GM19452 (cell line): ENCODE data around the gene AHDC1.
"Not testable (repeated sequence)": the region's sequence is repeated elsewhere in the genome, so short reads cannot be mapped to it uniquely, and the experiment has no call there.

Experiments
- ATAC-seq: cut with Tn5 transposase; IDR thresholded peaks from one replicate; pipeline ENCODE4 v1.9.1; 2021; ENCODE audit not compliant: unreplicated experiment

The AHDC1 gene

GRCh38 chr1:27553823-27554222 lies 50.1 kb downstream of the AHDC1 start:
- ATAC-seq, result not testable (repeated sequence)

DNA sequence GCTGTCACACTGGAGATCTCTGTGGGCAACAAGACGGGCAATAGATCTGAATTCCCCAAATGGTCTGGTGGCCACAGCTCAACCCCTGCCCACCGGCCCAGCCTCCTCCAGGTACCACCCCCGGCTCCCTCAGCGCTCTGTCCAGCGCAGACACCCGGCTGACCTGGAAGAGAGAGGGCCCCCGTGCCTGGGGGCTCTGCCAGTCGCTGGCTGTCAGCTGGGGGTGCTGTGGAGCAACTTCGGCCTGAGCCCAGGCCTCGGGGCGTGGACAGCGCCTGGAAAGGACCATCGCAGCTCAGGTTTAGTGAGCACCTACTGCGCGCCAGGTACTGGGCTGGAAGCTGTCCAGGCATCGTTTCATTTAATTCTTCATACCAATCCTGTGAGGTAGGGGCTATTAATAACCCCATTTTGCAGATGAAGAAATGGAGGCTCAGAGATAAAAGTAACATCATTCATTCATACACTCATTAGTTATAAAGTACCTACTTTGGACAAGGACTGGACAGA lies 51.0 kb downstream of the AHDC1 start:
- ATAC-seq, result no peak

- no peak for ATAC-seq
Measured at GRCh38 chr1:27551953-27552312, 52.0 kb downstream of the AHDC1 start.

DNA sequence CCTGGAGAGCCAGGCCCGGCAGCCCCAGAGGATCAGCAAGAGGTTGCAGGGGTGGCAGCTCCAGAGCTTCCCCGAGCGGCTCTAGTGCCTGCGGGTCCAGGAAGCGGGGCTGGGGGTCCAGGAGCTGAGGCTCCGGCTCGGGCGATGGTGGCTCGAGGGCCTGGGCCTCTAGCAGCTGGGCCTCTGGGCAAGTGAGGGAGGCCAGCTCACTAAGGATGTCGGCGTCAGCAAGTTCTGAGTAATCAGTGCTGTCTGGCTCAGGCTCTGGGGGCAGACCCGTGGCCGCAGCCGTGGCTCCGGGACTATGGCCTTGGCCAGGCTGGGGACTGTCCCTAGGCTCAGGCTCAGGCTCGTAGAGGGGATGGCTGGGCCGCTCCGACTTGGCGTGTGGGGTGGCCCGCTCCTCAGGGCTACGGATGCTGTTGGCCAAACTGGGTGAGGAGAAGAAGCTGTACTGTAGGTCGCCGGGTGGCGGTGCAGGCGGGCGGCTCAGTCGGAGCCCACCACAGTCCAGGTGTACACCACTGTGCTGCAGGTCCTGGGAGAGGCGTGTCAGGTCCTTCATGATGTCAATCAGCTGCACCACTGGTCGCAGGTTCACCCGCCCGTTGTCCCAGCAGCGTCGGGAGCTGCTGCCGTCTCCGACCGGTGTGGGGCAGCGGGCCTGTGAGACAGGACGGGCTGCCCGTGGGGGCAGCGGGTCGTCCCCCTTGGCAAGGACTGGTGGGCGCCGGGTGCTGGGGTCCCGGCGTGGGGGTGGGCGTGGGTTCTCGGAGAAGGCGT lies 52.6 kb downstream of the AHDC1 start:
- ATAC-seq, result no peak

DNA sequence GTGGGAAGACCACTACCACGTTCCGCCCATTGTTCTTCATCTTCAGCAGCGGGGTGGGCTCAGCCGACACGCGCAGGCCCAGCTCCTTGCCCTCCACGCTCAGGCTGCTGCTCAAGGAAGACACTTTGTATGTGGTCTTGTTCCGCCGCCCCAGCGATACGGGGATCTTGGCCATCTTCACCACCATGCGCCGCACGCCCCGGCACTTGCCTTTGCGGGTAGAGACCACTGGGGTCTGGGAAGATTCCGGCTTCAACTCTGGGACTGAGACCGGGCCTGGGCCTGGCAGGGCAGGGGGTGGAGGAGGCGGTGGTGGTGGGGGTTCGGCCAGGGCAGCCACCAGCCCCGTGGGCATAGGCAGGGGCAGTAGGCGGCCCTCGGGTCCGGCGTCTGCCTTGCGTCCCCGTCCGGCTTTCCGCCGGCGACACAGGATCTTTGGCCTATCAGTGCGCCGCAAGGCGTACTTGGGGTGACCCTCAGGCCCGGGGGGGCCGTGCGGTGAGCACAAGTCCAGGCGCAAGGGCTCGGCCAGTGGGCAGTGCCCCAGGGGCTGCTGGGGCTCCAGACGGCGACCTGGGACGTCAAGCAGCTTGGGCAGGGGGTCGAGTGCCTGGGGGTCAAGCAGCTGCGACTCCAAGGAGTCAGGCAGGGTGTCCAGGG lies 53.3 kb downstream of the AHDC1 start:
- no peak for ATAC-seq

DNA sequence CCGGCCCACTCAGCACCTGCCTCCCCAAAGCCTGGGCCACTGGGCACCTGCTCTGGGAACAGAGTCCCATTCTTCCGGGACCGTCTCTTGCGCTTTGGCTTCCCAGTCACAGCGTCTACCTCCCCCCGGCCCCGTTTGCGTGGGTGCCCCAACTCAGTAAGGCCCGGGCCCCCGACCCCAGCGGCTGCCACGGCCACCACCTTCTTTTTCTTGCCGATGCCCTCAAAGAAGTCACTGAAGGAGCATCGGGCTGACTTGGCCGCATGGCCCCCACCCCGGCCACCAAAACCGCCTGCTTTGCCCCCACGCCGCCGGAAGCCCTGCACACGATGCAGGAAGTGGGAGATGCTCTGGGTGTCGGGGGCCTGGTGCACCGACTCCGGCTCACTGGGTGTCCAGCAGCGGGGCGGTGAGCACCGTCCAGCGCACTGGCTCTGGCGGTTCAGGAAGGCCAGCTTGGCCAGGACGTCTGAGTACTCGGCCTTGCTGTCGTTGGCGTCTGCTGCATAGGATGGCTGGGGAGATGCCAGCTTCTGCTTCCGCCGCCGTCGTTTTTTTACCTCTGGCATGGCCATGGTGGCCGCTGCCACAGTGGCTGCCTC lies 54.0 kb downstream of the AHDC1 start:
- ATAC-seq, result no peak

GRCh38 chr1:27548858-27549719 lies 54.9 kb downstream of the AHDC1 start:
- no peak for ATAC-seq

GRCh38 chr1:27548136-27548853 lies 55.6 kb downstream of the AHDC1 start:
- ATAC-seq, result no peak

DNA sequence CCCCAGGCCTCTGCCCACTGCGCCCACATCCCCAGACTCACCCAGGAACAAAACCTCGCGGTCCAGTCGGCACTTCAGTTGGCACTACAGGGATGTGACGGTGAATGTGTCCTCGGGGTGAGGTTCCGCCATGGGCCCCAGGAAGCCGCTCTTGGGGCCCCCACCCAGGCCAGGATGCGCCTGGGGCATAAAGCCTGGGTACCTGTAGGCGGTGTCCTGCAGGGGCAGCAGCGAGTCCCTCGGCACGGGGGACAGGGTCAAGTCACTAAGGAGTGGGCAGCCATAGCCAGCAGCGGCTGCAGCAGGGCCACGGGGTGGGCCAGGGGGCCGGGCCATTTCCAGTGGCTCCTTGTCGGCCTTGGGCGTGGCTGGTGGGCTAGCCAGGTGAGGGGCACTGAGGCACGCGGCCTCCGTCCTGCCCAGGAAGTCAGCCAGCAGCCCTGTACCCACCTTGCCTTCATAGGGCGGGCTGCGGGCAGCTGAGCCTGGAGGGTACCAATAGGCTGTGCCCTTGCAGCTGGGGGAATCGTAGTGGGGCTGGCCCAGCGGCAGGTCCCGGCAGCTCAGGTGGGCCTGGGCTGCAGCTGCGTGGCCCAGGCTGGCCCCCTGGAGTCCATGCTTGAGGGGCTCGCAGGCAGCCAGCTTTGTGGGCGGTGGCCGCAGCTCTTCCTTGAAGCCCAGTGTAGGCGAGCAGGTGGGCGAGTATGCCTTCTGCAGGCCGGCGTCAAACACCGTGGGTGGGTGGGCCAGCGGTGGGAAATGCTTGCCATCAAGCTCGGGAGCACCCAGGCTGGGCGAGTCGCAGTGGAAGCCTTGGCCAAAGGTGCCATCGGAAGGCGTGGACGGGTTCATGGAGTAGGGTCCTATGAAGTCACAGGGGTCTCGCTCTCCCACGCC lies 56.5 kb downstream of the AHDC1 start:
- ATAC-seq, result no peak

- ATAC-seq, result no peak
Measured at GRCh38 chr1:27545876-27546275, 58.1 kb downstream of the AHDC1 start.

DNA sequence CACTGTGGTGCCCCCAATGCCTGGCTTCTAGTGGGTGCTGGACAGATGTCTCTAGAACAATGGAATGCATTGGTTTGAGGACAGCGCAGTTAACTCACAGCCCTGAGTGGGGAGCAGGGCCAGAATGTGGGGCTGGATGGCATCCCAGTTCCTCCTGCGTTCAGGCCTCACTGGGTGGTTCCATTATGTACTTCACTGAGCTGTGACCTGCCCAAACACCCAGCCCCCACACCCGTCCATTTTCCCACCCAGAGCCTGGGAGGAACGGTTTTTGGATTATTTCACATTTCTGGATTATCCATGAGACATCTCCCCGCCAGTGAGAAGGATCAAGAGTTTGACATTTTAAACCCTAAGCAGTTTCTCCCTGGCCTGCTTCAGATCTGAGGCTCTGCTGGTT lies 58.7 kb downstream of the AHDC1 start:
- no peak for ATAC-seq

GRCh38 chr1:27544834-27545233 lies 59.1 kb downstream of the AHDC1 start:
- ATAC-seq, result no peak

GRCh38 chr1:27543284-27543683 lies 60.7 kb downstream of the AHDC1 start:
- no peak for ATAC-seq

DNA sequence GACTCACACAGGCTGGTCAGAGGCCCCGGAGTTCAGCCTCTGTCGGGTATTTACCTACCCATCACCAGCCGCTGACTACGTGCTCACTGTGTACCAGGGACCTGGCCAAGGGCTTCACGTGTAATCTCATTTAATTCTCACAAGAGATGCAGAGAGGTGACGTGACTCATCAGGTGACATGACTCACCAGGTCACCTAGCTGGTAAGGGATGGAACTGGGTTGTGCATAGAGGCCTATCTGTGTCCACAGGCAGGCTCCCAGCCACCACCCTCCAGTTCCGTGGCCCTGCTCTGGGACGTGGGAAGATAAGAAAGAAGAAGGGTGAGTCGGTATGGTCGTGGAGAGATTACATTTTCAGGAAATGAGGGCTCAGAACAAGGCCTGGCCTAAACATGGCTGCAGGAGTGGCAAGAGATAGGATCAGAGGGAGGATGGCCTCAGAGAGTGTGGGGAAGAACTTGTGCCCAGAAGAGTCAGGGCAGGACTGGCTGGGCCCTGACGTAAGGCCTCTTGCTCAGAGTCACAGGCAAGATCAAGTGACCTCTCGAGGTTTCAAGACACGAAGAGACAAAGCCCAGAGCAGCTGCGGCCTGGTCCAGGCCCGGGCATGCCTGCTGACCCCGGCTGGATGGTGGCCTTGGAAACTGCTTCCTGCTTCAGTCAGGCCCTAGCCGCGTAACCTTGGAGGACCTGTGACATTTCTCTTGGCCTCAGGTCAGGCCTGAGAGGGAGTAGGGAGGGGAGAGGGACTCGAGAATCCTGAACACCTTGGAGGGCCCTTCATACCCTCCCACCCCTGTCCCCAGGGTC lies 61.3 kb downstream of the AHDC1 start:
- ATAC-seq, result no peak

DNA sequence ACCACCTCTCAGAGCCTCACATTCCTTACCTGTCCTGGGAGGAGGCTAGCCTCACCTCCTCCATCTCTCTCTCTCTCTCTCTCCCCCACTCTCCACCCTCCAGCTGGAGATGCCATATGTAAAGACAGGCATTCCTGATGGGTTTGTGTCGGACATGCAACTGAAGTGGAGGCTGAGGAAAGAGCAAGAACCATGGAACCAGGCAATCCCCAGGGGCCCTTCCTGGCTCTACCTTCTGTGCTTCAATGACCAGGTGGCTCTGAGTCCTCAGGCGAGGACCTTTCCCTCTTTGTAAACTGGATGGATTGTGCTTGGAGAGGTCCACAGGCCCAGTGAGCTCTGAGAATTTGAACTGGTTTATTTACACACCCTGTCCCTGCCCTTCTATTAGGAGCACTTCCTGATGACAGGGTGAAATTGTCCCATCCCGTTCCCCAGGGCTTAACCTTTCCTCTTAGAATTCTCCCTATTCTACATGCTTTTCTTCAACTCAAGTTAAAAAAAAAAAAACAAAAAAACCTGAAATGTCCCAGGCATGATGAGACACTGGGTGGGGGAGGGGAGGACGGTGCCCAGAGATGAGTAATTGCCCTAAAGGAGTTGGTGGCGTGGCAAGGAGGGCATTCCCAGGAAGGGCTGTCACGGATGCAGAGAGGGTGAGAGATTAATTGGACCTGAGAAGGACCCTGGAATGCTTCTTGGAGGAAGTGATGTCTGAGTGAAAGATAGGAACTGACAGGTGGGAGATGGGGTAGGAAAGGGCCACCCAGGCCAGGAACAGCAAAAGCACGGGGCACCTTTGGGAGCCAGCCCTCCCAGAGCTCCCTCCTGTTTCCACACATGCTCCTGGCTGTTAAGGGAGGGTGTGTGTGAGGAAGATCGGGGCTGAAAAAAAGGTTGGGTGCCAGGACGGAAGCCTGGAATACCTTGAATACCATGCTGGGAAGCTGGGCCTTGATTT lies 63.8 kb downstream of the AHDC1 start:
- ATAC-seq, result no peak

- ATAC-seq, result no peak
Measured at GRCh38 chr1:27538793-27539192, 65.2 kb downstream of the AHDC1 start.

- not testable (repeated sequence) for ATAC-seq
Measured at GRCh38 chr1:27538305-27538676, 65.7 kb downstream of the AHDC1 start.

GRCh38 chr1:27536767-27537166 lies 67.2 kb downstream of the AHDC1 start:
- no peak for ATAC-seq
